NCI-H2081 (cell line): Measurements from ENCODE around the gene MED8.
"Not testable (repeated sequence)": the region's sequence is repeated elsewhere in the genome, so short reads cannot be mapped to it uniquely, and the experiment has no call there.

Experiments
- DNase-seq, 2 experiments: peaks; one replicate each; lab custom pipeline; 2025; lab: John Stamatoyannopoulos, UW

MED8 gene

GRCh38 chr1:43382027-43382779, 7.4 kb downstream of the MED8 start:
- peak in 1 of 2 experiments; percentile 44 for DNase-seq

DNA sequence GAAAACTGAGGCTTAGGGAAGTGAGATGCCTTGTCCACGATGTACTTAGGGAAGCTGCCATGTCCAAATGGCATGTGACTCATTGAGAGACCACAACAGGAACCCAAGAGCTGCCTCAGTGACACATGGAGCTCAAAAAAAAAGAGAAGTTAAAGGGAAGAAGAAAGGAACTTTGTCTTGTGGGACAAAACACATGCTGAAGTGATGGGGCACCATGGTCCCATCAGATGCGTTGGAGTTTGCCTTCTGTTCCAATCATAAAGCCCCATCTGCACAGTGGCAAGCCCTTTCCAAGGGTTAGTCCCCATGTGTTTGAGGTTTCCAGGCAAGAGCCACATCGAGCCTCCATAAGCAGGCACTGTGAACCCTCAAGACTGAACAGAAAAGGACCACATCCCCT, 8.0 kb downstream of the MED8 start:
- no peak for DNase-seq

- DNase-seq = no peak
Observed at GRCh38 chr1:43379476-43379875, 10.1 kb downstream of the MED8 start.

DNA sequence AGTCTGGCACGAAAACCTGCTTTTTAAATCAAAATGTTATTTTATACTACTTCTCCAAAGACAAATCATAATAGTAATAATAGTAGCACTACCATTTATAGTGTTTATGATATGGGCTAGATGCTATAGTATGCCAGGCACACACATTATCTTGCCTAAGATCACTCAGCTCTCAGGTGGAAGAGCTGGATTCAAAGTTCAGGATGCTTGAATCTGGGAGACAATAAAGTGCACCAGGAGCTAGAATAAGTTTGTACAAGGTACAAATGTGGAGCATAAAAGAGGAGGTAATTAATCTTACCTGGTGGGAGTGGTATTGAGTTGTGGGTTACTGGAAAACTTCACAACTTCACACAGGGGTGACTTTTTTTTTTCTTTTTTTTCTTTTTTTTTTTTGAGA, 11.8 kb downstream of the MED8 start:
- no peak for DNase-seq

GRCh38 chr1:43376723-43377235, 12.8 kb downstream of the MED8 start:
- no peak for DNase-seq

DNA sequence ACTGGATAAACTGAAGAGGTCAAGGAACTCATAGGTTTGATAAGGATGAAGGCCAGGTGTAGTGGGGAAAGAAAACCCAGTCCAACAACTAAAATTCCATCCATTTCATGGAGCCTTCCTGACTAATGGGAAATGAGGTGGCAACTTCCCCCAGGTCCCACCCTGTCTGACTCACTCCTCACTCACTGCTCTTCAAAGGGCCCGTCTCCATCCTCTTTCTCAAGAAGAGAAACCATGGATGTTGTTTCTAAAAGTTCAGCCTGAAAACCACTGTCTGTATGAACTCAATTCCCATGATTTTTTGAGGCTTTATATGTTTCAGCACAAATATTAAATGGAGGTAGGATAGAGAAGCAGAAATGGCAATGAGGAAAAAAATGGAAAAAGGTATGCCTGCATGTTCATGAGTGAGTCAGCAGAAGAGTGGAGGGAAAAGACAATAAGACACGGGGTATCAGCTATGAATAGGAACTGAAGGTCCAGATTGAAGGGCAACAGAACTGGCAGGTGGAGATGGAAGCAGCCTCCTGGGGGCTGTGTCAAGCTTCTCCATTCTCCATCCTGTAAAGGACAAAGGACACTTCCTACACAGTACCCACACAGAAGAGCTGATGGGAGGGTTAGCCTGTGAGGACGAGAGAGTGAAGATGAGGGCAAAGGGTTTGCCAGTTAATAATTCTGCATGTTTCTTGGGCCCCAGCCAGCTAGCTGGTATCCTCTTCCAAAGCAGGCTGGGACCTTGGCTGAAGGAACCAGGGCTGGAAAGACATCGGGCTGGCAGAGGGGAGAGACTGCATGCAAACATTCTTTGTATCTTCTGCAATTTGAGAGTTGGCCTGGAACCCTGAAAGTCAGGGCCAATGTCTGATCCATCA, 16.3 kb downstream of the MED8 start:
- DNase-seq = no peak

DNA sequence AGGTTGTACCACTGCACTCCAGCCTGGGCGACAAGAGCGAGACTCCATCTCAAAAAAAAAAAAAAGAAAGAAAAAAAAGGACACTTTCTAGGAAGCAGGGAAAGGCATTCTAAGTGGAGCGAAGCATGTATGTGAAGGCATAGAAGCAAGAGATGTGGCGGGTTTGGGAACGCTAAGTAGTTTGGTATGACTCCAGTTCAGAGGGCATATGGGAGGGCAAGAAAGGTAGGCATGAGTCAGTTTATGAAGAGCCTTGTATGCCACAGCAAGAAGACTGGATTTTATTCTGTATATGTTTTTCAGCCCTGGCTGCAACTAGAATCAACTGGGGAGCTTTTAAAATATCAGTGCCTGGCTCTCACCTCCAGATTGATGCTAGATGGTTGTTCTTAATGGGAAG, 17.4 kb downstream of the MED8 start:
- DNase-seq = no peak

DNA sequence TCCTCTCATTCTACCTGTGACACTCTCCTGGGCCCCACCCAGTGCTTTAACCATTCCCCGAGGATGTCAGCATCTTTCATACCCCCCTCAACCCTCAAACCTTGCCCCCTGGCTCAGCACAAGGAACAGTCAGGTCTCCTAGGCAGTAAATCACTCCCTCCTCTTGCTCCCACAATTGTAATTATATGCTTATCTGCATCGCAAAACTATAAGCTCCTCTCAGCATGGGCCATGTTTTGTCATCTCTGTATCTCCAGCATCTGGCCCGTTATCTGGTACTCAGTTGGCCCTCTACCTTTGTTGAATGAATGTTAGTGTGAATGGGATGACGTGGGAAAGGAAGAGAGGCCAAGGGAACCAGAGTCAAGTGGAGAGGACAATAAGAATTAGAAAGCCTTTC, 19.0 kb downstream of the MED8 start:
- no peak for DNase-seq

GRCh38 chr1:43369779-43370178, 19.8 kb downstream of the MED8 start:
- not testable (repeated sequence) for DNase-seq

DNA sequence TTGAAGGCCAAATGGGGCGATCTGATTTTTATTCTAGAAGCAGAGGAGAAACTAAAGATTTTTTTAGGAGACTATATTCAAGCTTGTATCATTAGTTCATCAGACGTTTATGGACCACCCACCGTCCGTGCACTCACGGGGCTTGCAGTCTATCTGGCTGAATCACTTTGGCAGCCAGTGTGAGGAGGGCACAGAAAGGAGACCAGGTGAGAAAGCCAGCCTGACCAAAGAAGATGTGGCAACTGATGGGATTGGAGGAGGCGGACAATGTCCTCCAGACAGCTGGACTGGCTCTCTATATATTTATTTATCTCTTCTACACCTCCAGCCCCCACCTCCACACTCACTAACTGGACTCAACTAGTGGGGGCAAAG, 21.0 kb downstream of the MED8 start:
- DNase-seq = no peak

GRCh38 chr1:43367904-43368645, 21.5 kb downstream of the MED8 start, which contains the start of gene ELOVL1:
TSS of gene ELOVL1 (minus strand) at chr1:43368011. CDS start at chr1:43365609, 2,402 bp downstream.
- peak; percentile 93 for DNase-seq

DNA sequence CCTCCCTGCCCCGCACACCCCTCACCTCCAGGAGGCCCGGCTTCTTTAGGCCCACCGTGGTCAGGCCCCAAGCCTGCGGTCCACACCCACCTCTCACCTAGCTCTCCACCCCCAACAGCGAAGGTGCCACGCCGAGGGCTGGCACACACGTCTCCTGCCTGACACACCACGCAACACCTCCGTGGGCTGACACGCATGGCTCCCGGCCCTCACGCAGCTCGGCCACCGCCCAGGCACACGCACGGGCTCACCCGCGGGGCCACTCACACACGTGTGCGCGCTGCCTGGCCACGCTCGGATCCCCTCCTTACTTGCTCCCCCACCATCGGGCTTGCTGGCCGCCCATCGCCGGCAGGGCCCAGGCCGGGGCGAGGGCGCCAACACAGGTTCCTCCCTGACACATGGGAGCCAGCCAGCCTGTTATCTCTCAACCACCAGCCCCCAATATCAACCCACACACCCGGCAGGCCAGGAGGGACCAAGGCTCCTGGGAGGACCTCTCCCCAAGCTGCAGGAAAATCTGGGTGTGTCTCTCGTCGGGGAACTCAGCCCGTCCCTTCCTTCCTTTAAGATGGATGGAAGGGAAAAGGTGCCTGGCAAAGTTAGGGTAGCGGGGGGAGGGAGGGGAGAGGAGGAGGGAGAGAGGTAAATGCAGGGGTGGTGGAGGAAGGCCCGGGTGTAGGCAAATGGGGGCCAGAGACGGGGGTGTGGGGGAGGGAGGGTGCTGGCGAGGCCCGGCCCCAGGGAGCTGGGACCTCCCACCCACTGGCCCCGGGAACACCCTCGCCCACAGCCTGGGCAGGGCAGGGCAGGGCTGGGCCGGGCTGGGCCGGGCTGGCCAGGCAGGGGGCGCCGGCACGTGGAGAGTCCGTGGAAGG, 22.3 kb downstream of the MED8 start:
- DNase-seq = no peak

DNA sequence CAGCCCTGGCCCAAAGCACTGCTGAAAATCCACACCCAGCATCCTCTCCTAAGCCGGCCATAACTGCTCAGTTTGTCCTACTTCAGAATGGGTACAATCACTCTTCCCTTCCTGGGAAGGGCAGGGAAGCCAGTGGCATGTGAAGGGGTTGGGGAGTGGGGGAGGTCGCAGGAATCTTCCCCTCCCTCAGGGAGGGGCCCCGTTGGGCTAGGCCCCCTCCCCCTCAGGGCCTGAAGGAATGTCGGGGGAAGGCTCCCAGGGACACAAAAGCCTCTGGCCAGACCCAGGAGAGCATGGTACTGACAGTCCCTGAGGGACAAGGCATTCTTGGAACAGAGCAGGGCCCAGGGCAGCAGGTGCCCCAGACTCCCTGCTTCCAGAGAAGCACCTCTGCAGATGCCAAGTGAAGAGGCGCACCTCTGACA, 23.0 kb downstream of the MED8 start:
- no peak for DNase-seq

DNA sequence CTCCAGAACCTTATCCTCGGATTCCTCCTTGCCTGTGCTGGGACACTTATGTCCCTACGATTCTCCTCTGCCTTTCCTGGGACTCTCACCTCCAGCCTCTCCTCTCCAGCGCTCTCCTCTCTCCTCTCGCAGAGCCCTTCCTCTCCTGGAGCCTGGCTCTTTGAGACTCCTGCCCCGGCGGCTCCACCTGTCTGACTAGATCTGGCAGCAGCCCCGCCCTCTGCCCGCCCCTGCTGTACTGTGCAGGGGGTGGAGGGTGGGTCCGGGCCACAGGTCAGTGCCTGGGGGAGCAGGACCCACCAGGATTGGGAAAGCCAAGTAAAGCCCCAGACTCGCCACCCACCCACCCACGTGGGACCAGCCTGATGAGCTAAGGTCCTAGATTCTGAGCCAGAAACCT, 23.4 kb downstream of the MED8 start:
- peak in 1 of 2 experiments; percentile 27 for DNase-seq

GRCh38 chr1:43365678-43366077, 23.9 kb downstream of the MED8 start:
- no peak for DNase-seq

DNA sequence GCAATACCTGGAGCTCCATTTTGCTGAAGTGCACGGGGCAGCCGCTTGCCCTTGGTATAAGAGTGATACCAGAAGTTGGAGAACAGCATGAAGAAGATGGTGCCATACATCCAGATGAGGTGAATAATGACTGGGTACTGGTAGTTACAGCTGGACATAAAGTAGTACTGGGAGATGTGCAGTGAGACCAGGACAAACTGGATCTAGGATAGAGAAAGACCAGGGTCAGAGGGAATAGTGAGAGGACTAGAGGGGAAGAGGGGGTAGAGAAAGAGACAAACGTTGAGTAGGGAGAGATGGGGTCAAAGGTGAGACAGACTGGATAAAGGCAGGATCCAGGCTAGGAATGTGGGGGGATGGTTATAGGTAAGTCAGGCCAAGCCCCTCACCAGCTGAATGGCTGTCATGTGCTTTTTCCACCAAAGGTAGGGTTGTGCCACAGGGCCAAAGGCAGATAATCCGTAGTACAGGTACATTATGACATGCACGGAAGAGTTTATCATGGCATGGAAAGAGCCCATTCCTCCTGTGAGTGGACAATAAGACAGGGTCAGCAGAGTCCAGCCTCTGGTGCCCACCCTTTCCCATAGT, 25.6 kb downstream of the MED8 start:
- no peak for DNase-seq

- no peak for DNase-seq
Observed at GRCh38 chr1:43363283-43363934, 26.2 kb downstream of the MED8 start.

DNA sequence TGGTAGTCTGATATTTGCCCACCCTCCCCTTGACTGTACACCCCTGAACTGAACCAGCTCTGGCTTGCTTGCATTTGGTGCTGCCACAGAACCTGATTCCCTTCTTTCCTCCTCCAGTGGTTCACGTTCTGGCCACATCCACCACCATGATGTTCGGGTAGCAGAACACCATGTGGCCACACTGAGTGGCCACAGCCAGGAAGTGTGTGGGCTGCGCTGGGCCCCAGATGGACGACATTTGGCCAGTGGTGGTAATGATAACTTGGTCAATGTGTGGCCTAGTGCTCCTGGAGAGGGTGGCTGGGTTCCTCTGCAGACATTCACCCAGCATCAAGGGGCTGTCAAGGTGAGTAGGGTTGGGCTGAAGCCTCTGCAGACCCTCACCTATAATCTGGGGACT, 29.0 kb downstream of the MED8 start:
- DNase-seq = no peak

DNA sequence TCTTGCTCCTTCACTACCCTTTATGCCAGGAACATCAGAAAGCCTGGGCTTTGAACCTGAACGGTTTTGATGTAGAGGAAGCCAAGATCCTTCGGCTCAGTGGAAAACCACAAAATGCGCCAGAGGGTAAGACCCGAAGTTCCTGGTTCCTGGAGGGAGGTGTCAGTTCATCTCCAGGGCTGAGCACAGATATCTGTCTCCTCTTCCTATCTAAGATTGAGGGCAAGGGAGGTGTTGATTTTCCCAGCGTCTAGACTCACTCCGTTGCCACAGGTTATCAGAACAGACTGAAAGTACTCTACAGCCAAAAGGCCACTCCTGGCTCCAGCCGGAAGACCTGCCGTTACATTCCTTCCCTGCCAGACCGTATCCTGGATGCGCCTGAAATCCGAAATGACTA, 29.9 kb downstream of the MED8 start:
- DNase-seq = no peak
